Bronchial epithelial cell (primary cell): ENCODE measurements around the gene TNS2. TPM values are rescaled to one million over a fixed set of nuclear protein-coding genes. Genes with fewer than 3 reads are reported as not detected.

Experiments
- DNase-seq: peaks from one replicate; pipeline ENCODE4 v3.0.0-alpha.2; 2010; ENCODE audit warnings: low read depth
- FAIRE-seq: peaks from 2 replicates; lab custom pipeline; 2011; peaks lifted over from hg19 to GRCh38; lab: Jason Lieb, UNC
- H3K27me3 ChIP-seq: 2 replicates; pipeline ENCODE4 v1.5.1; 2011; ENCODE audit warnings: low read length; ENCODE audit not compliant: control insufficient read depth, insufficient read depth
- H3K36me3 ChIP-seq: 2 replicates; pipeline ENCODE4 v1.5.1; 2011; ENCODE audit warnings: low read length; ENCODE audit not compliant: control insufficient read depth, insufficient read depth
- H3K4me3 ChIP-seq: 2 replicates; pipeline ENCODE4 v1.5.1; 2011; ENCODE audit warnings: mild to moderate bottlenecking, low read depth, low read length, control low read depth
- CTCF ChIP-seq: IDR thresholded peaks from 2 replicates; pipeline ENCODE4 v1.5.1; 2011; ENCODE audit warnings: mild to moderate bottlenecking, moderate library complexity, low read length, control low read depth, inconsistent platforms; ENCODE audit not compliant: insufficient read depth, severe bottlenecking
- total RNA-seq: library from RNA; depleted of rRNA; stranded (reverse); fragments of >200 nt; gene quantifications from 2 replicates; pipeline ENCODE4 v1.2.1, GENCODE V29; 2014

Gene TNS2
- total RNA-seq, 1 donor from 2014 or later: 1.3 TPM

- Histone ChIP-seq H3K27me3 (no peaks in the 10 kb centered on the region), H3K36me3 (peaks cover 20% of the 10 kb centered on the region), H3K4me3 (no peak overlapping the region)
- TF ChIP-seq CTCF: no peak
- no peak for DNase-seq
- no peak for FAIRE-seq
Measured at GRCh38 chr12:53039851-53040250, 10.0 kb upstream of the TNS2 start.

DNA sequence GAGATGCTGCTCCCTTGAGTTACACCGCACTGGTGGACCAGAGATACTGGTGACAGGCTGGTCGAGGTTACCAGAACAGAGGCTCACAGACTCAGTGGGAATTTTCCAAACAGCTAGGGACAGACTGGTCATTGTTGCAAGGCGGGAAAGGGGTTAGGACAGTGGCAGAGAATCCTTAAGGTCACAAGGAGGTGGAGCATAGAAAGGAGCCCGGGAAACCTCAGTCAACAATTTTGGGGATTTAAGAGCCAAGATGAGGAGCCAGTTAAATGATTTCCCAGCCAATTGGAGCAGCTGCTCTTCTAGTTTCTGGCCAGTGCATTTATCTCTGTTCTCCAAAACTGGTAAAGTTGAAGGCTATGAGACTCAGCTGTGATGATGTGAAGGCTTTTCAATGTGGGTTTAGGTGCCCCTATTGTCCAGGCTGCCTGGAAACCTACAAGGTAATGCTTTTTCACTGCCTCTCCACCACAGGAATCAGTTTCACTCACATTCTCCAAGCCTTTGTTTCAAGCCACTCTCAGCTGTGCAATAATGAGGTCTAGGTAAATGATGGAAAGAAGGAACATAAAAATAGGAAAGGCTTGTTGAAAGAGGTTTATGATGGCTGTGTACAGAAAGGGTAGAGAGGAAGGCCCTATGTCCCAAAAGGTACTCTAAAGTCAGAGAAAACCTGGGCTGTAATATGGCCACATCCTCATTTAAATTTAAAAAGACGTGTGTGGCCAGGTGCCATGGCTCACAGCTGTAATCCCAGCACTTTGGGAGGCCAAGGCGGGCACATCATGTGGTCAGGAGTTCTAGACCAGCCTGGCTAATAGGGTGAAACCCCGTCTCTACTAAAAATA, 7.0 kb upstream of the TNS2 start:
- DNase-seq (no peak), FAIRE-seq (no peak)
- H3K36me3 ChIP-seq: peaks cover 9% of the 10 kb centered on the region
- H3K4me3 ChIP-seq: no peak overlapping the region
- no peak for TF ChIP-seq CTCF
- no peaks in the 10 kb centered on the region for H3K27me3 ChIP-seq

GRCh38 chr12:53044052-53044581, 5.7 kb upstream of the TNS2 start:
- DNase-seq (no peak), FAIRE-seq (no peak)
- peaks cover 9% of the 10 kb centered on the region for H3K36me3 ChIP-seq
- no peak overlapping the region for H3K4me3 ChIP-seq
- no peaks in the 10 kb centered on the region for H3K27me3 ChIP-seq
- no peak for TF ChIP-seq CTCF

GRCh38 chr12:53044896-53045695, 4.8 kb upstream of the TNS2 start:
- Histone ChIP-seq H3K4me3 (no peak overlapping the region), H3K27me3 (no peaks in the 10 kb centered on the region), H3K36me3 (peaks cover 2% of the 10 kb centered on the region)
- FAIRE-seq (no peak), DNase-seq (no peak)
- no peak for TF ChIP-seq CTCF

DNA sequence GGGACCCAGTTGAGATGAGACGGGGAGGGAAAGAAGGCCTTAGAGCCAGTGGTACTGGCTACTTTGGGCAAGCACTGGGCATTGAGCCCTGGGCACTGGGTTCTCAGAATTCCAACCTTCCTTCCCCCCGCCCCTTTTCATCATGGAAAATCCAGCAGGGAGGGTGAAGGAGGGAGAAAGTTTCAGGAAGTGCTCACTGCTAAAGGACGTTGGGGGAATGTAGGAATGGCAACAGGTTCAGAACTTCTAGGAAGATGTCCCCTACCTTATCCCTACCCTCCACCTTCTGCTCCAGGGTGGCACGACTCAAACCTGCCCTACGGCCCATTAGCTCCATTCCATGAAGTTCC, 4.2 kb upstream of the TNS2 start:
- Histone ChIP-seq H3K4me3 (no peak overlapping the region), H3K27me3 (no peaks in the 10 kb centered on the region), H3K36me3 (peaks cover 2% of the 10 kb centered on the region)
- no peak for FAIRE-seq
- DNase-seq: no peak
- TF ChIP-seq CTCF: no peak
